Adrenal gland (tissue), 12 donors: Measurements from ENCODE around the gene SLC9A3. TPM values are rescaled to one million over a fixed set of nuclear protein-coding genes. Genes with fewer than 3 reads are reported as not detected.
A peak's percentile ranks its signal among the peaks of the same experiment; 100 is the strongest.

Experiments used
- DNase-seq, 7 donors: peaks; one replicate each; pipeline ENCODE4 v3.0.0-alpha.2; 2019 to 2020
- H3K27ac ChIP-seq, 5 donors: fragments of 200-600 bp; sonication (generic) in 4 of 5; 1 replicate in 3 of 5; 2 replicates in 2 of 5; pipeline versions ENCODE4 v1.5.1 to v1.8.0; 2016 to 2020; ENCODE audit warnings: mild to moderate bottlenecking in 1 of 5
- H3K27me3 ChIP-seq: fragments of 200-600 bp; 2 replicates; pipeline ENCODE4 v1.8.0; 2021
- H3K36me3 ChIP-seq, 2 donors: fragments of 200-600 bp; replicated peaks in 1 of 2; 1 replicate in 1 of 2; 2 replicates in 1 of 2; pipeline versions ENCODE4 v1.5.1 to v1.8.0; 2018 to 2022
- H3K4me1 ChIP-seq, 2 donors: fragments of 200-600 bp; replicated peaks in 1 of 2; 1 replicate in 1 of 2; 2 replicates in 1 of 2; pipeline versions ENCODE4 v1.5.1 to v1.8.0; 2018 to 2021
- H3K4me3 ChIP-seq, 4 donors: fragments of 200-600 bp; sonication (generic) in 3 of 4; one replicate each; pipeline ENCODE4 v1.5.1; 2016 to 2018
- H3K9me3 ChIP-seq, 3 donors: fragments of 200-600 bp; sonication (generic) in 1 of 3; replicated peaks in 1 of 3; 1 replicate in 2 of 3; 2 replicates in 1 of 3; pipeline versions ENCODE4 v1.5.1 to v1.8.0; 2016 to 2021
- POLR2A ChIP-seq, 2 donors: fragments of 450-650 bp; IDR thresholded peaks; one replicate each; pipeline ENCODE4 v1.6.1; 2017; ENCODE audit warnings: antibody characterized with exemption in 2 of 2, mild to moderate bottlenecking in 2 of 2, moderate library complexity in 1 of 2
- WGBS, 4 donors: extraction: QIAGEN DNeasy Blood & Tissue Kit in 2 of 4; methylation state at CpG; one replicate each; pipeline versions ENCODE4 v1.1.5 to v1.1.7; 2013 to 2017; 5-methylcytosine and 5-hydroxymethylcytosine counted together
- intact Hi-C, 2 donors: fragments of 100-400 bp; cut with DNase I; formaldehyde crosslinking; loops; one replicate each; pipeline versions ENCODE4 v1.14.1 to v1.15.0; 2022 to 2023
- polyA plus RNA-seq, 3 donors: library from polyadenylated mRNA; stranded (reverse); fragments of 200-250 nt in 2 of 3; fragments of 350-450 nt in 1 of 3; fragmentation: Illumina TruSeq in 1 of 3; extraction: RNeasy Lipid Tissue Mini Kit (QIAGEN cat#74804) in 1 of 3; gene quantifications; one replicate each; pipeline ENCODE4 v1.2.3, GENCODE V29; 2013 to 2014
- total RNA-seq, 9 donors: library from RNA; depleted of rRNA in 4 of 9; stranded (reverse); fragments of >200 nt in 4 of 9; fragments of 120-200 nt in 1 of 9; fragmentation: NEBNext Ultra II Directional in 1 of 9; extraction: Animal tissue kit (Norgen Biotek cat#: 25700) in 1 of 9; gene quantifications; one replicate each; pipeline versions ENCODE4 v1.1.0 to v1.2.4, GENCODE V29; 2013 to 2023
- TF ChIP-seq, protein P1 (sequence below), 6 experiments: fragments of 450-650 bp in 4 of 6; fragments of 200-600 bp in 2 of 6; sonication (generic) in 1 of 6; IDR thresholded peaks; 1 replicate in 5 of 6; 2 replicates in 1 of 6; pipeline versions ENCODE4 v1.5.1 to v1.8.0; 2016 to 2021; ENCODE audit warnings: antibody characterized with exemption in 6 of 6, mild to moderate bottlenecking in 2 of 6, moderate library complexity in 1 of 6
- donor health status: healthy with polysubstance abuse.
- donor health status: Bipolar disorder and iron deficiency.
- donor health status: DM: yes; HTN: yes; CAD: no.
- donor health status: DM: no; HTN: no; CAD: no.
- donor health status: DM: no; HTN: no; CAD: no.
- donor health status: DM: yes; HTN: yes; CAD: no.

Gene SLC9A3
- total and polyA plus RNA-seq, 12 donors, result 0.83 to 5.5 (median 1.7) TPM

GRCh38 chr5:438481-438981, 85.7 kb downstream of the SLC9A3 start:
- no peaks in the 10 kb centered on the region for H3K27me3 ChIP-seq
- no peak overlapping the region for H3K27ac ChIP-seq
- intact Hi-C loops, result no loop called here
- peaks cover 6 to 12% of the 10 kb centered on the region in 2 donors for H3K4me1 ChIP-seq
- no peak overlapping the region for H3K4me3 ChIP-seq
- TF ChIP-seq, protein P1, sequence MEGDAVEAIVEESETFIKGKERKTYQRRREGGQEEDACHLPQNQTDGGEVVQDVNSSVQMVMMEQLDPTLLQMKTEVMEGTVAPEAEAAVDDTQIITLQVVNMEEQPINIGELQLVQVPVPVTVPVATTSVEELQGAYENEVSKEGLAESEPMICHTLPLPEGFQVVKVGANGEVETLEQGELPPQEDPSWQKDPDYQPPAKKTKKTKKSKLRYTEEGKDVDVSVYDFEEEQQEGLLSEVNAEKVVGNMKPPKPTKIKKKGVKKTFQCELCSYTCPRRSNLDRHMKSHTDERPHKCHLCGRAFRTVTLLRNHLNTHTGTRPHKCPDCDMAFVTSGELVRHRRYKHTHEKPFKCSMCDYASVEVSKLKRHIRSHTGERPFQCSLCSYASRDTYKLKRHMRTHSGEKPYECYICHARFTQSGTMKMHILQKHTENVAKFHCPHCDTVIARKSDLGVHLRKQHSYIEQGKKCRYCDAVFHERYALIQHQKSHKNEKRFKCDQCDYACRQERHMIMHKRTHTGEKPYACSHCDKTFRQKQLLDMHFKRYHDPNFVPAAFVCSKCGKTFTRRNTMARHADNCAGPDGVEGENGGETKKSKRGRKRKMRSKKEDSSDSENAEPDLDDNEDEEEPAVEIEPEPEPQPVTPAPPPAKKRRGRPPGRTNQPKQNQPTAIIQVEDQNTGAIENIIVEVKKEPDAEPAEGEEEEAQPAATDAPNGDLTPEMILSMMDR (IDR thresholded peaks at IDR 0.05), result no peak
- TF ChIP-seq POLR2A (IDR thresholded peaks at IDR 0.05), result no peak
- H3K36me3 ChIP-seq, result no peaks in the 10 kb centered on the region
- H3K9me3 ChIP-seq, result no peaks in the 10 kb centered on the region
- peak in 2 of 7 donors; percentile 3 to 47 for DNase-seq
- WGBS, 4 donors, result 64 to 79% (median 73%) methylated on average over 12 to 14 of the region's 14 CpGs

GRCh38 chr5:437281-437771, 86.9 kb downstream of the SLC9A3 start:
- TF ChIP-seq, protein P1 (IDR thresholded peaks at IDR 0.05), result no peak
- no peak for TF ChIP-seq POLR2A (IDR thresholded peaks at IDR 0.05)
- intact Hi-C loops, result no loop called here
- Histone ChIP-seq H3K36me3 (no peaks in the 10 kb centered on the region), H3K4me1 (peaks cover 4 to 10% of the 10 kb centered on the region in 2 donors), H3K27ac (no peak overlapping the region), H3K9me3 (no peaks in the 10 kb centered on the region), H3K4me3 (no peak overlapping the region), H3K27me3 (no peaks in the 10 kb centered on the region)
- DNase-seq, result peak in 1 of 7 donors; percentile 46
- 55 to 74% (median 70%) methylated on average over 12 to 18 of the region's 18 CpGs for WGBS, 4 donors

- Histone ChIP-seq H3K9me3 (no peaks in the 10 kb centered on the region), H3K27ac (no peak overlapping the region), H3K4me1 (peaks cover 0 to 4% of the 10 kb centered on the region in 2 donors), H3K27me3 (no peaks in the 10 kb centered on the region), H3K4me3 (no peak overlapping the region), H3K36me3 (no peaks in the 10 kb centered on the region)
- no peak for TF ChIP-seq POLR2A (IDR thresholded peaks at IDR 0.05)
- TF ChIP-seq, protein P1 (IDR thresholded peaks at IDR 0.05), result no peak
- DNase-seq, result peak in 2 of 7 donors; percentile 7 to 38
- intact Hi-C loops, result no loop called here
- 52 to 64% (median 56%) methylated on average over 3 to 5 of the region's 5 CpGs for WGBS, 4 donors
These were observed 87.6 kb downstream of the SLC9A3 start for GRCh38 chr5:436641-436975.

DNA sequence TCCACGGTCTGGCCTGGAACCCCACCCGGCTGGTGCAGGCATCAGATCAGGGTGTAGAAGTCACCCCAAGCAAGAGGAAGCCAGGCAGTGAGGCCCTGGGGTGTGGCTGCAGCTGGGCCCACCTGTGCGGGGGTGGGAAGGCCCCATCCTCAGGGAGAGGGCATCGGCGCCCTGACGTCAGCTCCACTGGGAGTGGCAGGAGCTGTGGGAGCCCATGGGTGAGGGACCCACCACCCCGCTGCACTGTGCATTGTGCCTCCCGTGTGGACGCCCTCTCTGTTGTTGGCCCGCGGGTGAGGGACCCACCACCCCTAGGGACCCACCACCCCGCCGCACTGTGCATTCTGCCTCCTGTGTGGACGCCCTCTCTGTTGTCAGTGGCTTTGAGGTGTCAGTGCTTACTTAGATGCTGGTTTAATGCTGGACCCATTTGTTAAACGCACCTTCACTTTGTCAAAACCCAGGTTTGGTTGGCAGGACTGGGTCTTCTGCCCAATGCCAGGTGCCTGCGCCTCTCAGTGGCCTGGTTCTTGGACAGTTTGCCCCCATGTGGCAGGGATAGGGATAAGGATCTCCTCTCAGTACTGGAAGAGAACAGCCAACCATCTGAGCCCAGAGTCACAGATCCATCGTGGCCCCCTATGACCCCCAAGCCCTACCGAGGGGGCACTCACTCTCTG, 88.1 kb downstream of the SLC9A3 start:
- Histone ChIP-seq H3K27ac (no peak overlapping the region), H3K4me1 (peaks cover 0 to 4% of the 10 kb centered on the region in 2 donors), H3K4me3 (no peak overlapping the region), H3K9me3 (no peaks in the 10 kb centered on the region), H3K27me3 (no peaks in the 10 kb centered on the region), H3K36me3 (no peaks in the 10 kb centered on the region)
- TF ChIP-seq, protein P1 (IDR thresholded peaks at IDR 0.05), result peak in 2 of 6 experiments; percentile 15 to 23
- TF ChIP-seq POLR2A (IDR thresholded peaks at IDR 0.05), result no peak
- DNase-seq, result peak in 3 of 7 donors; percentile 13 to 50 (median 35)
- intact Hi-C loops, result no loop called here
- WGBS, 4 donors, result 49 to 79% (median 76%) methylated on average over 6 to 18 of the region's 18 CpGs
